Spinal cord (tissue), 10 donors: Measurements from ENCODE around the gene AP2S1. TPM values are rescaled to one million over a fixed set of nuclear protein-coding genes. Genes with fewer than 3 reads are reported as not detected.
"Not testable (repeated sequence)": the region's sequence is repeated elsewhere in the genome, so short reads cannot be mapped to it uniquely, and the experiment has no call there.

Experiments
- DNase-seq, 6 donors: peaks; one replicate each; pipeline versions ENCODE4 v3.0.0 to v3.0.0-alpha.2; 2013 to 2015; ENCODE audit warnings: low spot score in 6 of 6, low read depth in 4 of 6
- H3K27ac ChIP-seq: one replicate; pipeline ENCODE4 v1.5.1; 2013; ENCODE audit warnings: low read depth, low read length, control low read depth
- H3K27me3 ChIP-seq: one replicate; pipeline ENCODE4 v1.6.1; 2013; ENCODE audit warnings: low read length; ENCODE audit not compliant: control insufficient read depth, insufficient read depth
- H3K36me3 ChIP-seq: one replicate; pipeline ENCODE4 v1.6.1; 2013; ENCODE audit warnings: low read length; ENCODE audit not compliant: control insufficient read depth, insufficient read depth
- H3K4me1 ChIP-seq: one replicate; pipeline ENCODE4 v1.6.1; 2013; ENCODE audit warnings: low read length; ENCODE audit not compliant: control insufficient read depth, insufficient read depth
- H3K4me3 ChIP-seq: one replicate; pipeline ENCODE4 v1.5.1; 2013; ENCODE audit warnings: low read depth, low read length, control low read depth
- H3K9me3 ChIP-seq: one replicate; pipeline ENCODE4 v1.6.1; 2013; ENCODE audit warnings: low read length; ENCODE audit not compliant: control insufficient read depth, insufficient read depth
- WGBS: methylation state at CpG from one replicate; pipeline ENCODE4 v1.1.5; 2013; ENCODE audit warnings: missing lambda C conversion rate; ENCODE audit not compliant: insufficient coverage; 5-methylcytosine and 5-hydroxymethylcytosine counted together
- polyA plus RNA-seq, 2 donors: library from polyadenylated mRNA; unstranded; fragments of 120-200 nt; gene quantifications; one replicate each; pipeline ENCODE4 v1.2.1, GENCODE V29; 2013; ENCODE audit not compliant: insufficient read length in 2 of 2
- total RNA-seq, 2 donors: library from RNA; depleted of rRNA in 1 of 2; stranded (reverse); fragments of 120-200 nt in 1 of 2; fragments of >200 nt in 1 of 2; gene quantifications; one replicate each; pipeline versions ENCODE4 v1.2.3 to v1.2.4, GENCODE V29; 2013 to 2014
- donor health status: healthy.

Gene AP2S1
- total and polyA plus RNA-seq, 4 donors, result 91.3 to 171 (median 149) TPM

GRCh38 chr19:46871173-46871572 is 20.5 kb upstream of the AP2S1 start:
- WGBS, result 100% methylated on average over 1 of the region's 5 CpGs
- H3K4me3 ChIP-seq, H3K27me3 ChIP-seq, DNase-seq, H3K27ac ChIP-seq, H3K9me3 ChIP-seq: not testable (repeated sequence)
- H3K36me3 ChIP-seq, result peaks cover 10% of the 10 kb centered on the region
- H3K4me1 ChIP-seq, result peaks cover 13% of the 10 kb centered on the region

- Histone ChIP-seq H3K27me3 (no peaks in the 10 kb centered on the region), H3K36me3 (peaks cover 2% of the 10 kb centered on the region), H3K4me3 (no peak overlapping the region), H3K27ac (no peak overlapping the region), H3K4me1 (peaks cover 33% of the 10 kb centered on the region), H3K9me3 (no peaks in the 10 kb centered on the region)
- WGBS, result 100% methylated on average over 1 of the region's 4 CpGs
- DNase-seq, result no peak
These were observed 17.6 kb upstream of the AP2S1 start for GRCh38 chr19:46868025-46868802.

- H3K27me3 ChIP-seq, result no peaks in the 10 kb centered on the region
- H3K27ac ChIP-seq, result no peak overlapping the region
- no CpG with 5 or more reads among the region's 3 CpGs for WGBS
- peaks cover 40% of the 10 kb centered on the region for H3K4me1 ChIP-seq
- no peaks in the 10 kb centered on the region for H3K36me3 ChIP-seq
- H3K9me3 ChIP-seq, result no peaks in the 10 kb centered on the region
- no peak for DNase-seq
- H3K4me3 ChIP-seq, result no peak overlapping the region
These were observed 16.5 kb upstream of the AP2S1 start for GRCh38 chr19:46867170-46867569.

- WGBS, result no CpG with 5 or more reads among the region's 3 CpGs
- Histone ChIP-seq H3K36me3 (no peaks in the 10 kb centered on the region), H3K9me3 (no peaks in the 10 kb centered on the region), H3K27me3 (no peaks in the 10 kb centered on the region), H3K4me1 (peaks cover 40% of the 10 kb centered on the region), H3K4me3 (no peak overlapping the region), H3K27ac (no peak overlapping the region)
- no peak for DNase-seq
These were observed 15.9 kb upstream of the AP2S1 start for GRCh38 chr19:46866407-46867136.

DNA sequence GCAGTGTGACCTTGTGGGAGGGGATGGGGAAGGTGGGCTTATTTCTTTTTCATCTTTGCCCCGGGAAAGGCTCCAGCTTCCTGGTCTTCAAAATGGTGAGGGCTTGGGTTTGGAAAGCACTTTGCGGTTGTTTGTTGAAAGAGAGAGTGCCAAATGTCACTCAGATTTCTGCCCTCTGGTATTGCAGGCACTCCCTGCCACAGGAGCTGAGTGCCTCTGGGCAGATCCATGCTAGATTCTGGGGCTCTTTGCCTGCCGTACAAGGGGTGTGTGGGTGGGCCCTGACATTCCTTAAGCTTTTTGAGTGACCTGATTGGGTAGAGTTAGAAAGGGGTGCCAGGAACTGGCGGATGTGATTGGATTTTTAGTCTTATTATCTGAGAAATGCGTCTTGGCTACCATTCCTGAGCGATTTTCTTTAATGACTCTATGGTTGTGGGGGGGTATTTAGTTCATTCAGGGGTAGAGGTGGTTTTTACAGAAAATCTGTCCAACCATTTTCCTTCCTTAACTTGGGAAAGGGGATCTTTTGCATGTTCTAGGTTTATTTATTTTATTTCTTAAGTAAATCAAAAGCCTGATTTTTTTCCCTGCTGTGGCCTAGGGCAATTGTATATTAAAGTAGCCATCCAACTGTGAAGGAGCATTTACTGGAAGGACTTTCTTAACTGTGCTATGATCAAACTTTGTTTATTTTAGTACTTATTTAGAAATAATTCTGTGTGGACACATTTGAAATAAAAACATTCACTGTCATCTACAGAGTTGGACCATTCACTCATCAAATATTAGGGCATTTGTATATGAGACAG is 13.4 kb upstream of the AP2S1 start:
- peak overlapping the region; percentile 88 for H3K27ac ChIP-seq
- DNase-seq, result peak in 2 of 6 donors; percentile 62 to 70
- 4% methylated on average over 6 of the region's 6 CpGs for WGBS
- H3K4me3 ChIP-seq, result peak overlapping the region; percentile 80
- no peaks in the 10 kb centered on the region for H3K36me3 ChIP-seq
- H3K4me1 ChIP-seq, result peaks cover 42% of the 10 kb centered on the region
- H3K27me3 ChIP-seq, result no peaks in the 10 kb centered on the region
- H3K9me3 ChIP-seq, result no peaks in the 10 kb centered on the region

GRCh38 chr19:46862974-46863632 is 12.5 kb upstream of the AP2S1 start:
- H3K4me3 ChIP-seq, result peak overlapping the region; percentile 80
- no peaks in the 10 kb centered on the region for H3K36me3 ChIP-seq
- WGBS, result 0% methylated on average over 3 of the region's 4 CpGs
- H3K9me3 ChIP-seq, result no peaks in the 10 kb centered on the region
- H3K4me1 ChIP-seq, result peaks cover 39% of the 10 kb centered on the region
- peak overlapping the region; percentile 88 for H3K27ac ChIP-seq
- DNase-seq, result peak in 2 of 6 donors; percentile 23 to 32
- no peaks in the 10 kb centered on the region for H3K27me3 ChIP-seq

GRCh38 chr19:46862503-46862834 is 11.8 kb upstream of the AP2S1 start:
- DNase-seq, result peak in 1 of 6 donors; percentile 22
- H3K36me3 ChIP-seq, result no peaks in the 10 kb centered on the region
- H3K4me1 ChIP-seq, result peaks cover 36% of the 10 kb centered on the region
- 1% methylated on average over 9 of the region's 9 CpGs for WGBS
- no peaks in the 10 kb centered on the region for H3K27me3 ChIP-seq
- H3K4me3 ChIP-seq, result peak overlapping the region; percentile 80
- peak overlapping the region; percentile 88 for H3K27ac ChIP-seq
- no peaks in the 10 kb centered on the region for H3K9me3 ChIP-seq

GRCh38 chr19:46861691-46862502 is 11.3 kb upstream of the AP2S1 start:
- peak overlapping the region; percentile 80 for H3K4me3 ChIP-seq
- peaks cover 39% of the 10 kb centered on the region for H3K4me1 ChIP-seq
- H3K27me3 ChIP-seq, result no peaks in the 10 kb centered on the region
- WGBS, result under 1% methylated on average over 19 of the region's 19 CpGs
- no peaks in the 10 kb centered on the region for H3K9me3 ChIP-seq
- DNase-seq, result peak in 2 of 6 donors; percentile 52 to 66
- peak overlapping the region; percentile 88 for H3K27ac ChIP-seq
- H3K36me3 ChIP-seq, result no peaks in the 10 kb centered on the region
